ENCODE measurements around the gene CHD6. TPM values are rescaled to one million over a fixed set of nuclear protein-coding genes. Genes with fewer than 3 reads are reported as not detected.
A peak's percentile ranks its signal among the peaks of the same experiment; 100 is the strongest.

The CHD6 gene
- total and polyA plus RNA-seq, 4 donors: 31.5 to 81.0 (median 49.7) TPM

GRCh38 chr20:41412324-41413120, 205.7 kb downstream of the CHD6 start:
- Histone ChIP-seq H3K36me3 (ENCODE audit: control insufficient read depth, insufficient read depth, low read length) (peaks cover 51% of the 10 kb centered on the region), H3K4me1 (ENCODE audit: control insufficient read depth, insufficient read depth, low read length) (peaks cover 20% of the 10 kb centered on the region), H3K4me3 (ENCODE audit: low read depth, low read length) (no peak overlapping the region), H3K9me3 (ENCODE audit: control insufficient read depth, insufficient read depth, low read length) (no peaks in the 10 kb centered on the region), H3K27ac (ENCODE audit: low read depth, low read length) (no peak overlapping the region), H3K27me3 (ENCODE audit: control insufficient read depth, insufficient read depth, low read length) (no peaks in the 10 kb centered on the region)
- 93% methylated on average over 5 of the region's 12 CpGs for WGBS (ENCODE audit: insufficient coverage)
- no peak for DNase-seq (ENCODE audit: low read depth in 4 of 6, low spot score in 6 of 6)

DNA sequence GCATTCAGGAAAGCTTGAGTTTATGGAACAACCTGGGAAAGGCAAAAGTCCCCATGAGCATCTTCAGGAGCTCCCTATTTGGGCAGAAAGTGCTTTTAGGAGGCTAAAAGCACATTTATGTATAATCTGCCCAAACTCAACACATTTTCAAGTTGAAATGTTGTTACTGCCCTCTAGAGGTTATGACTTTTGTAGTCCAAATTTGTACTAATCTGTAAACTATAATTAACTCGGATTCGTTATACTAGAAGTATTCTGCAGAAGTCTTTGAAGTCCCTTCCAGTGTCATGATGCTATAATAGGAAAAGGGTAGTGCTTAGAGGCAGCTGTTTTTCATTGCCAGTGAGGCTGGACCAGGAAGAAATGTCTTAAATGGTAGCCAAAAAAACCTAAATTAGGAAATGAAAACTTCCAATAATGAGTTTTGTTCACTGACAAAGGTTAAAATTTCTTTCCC, 206.8 kb downstream of the CHD6 start:
- Histone ChIP-seq H3K9me3 (ENCODE audit: control insufficient read depth, insufficient read depth, low read length) (no peaks in the 10 kb centered on the region), H3K4me1 (ENCODE audit: control insufficient read depth, insufficient read depth, low read length) (peaks cover 31% of the 10 kb centered on the region), H3K36me3 (ENCODE audit: control insufficient read depth, insufficient read depth, low read length) (peaks cover 60% of the 10 kb centered on the region), H3K27ac (ENCODE audit: low read depth, low read length) (no peak overlapping the region), H3K4me3 (ENCODE audit: low read depth, low read length) (no peak overlapping the region), H3K27me3 (ENCODE audit: control insufficient read depth, insufficient read depth, low read length) (no peaks in the 10 kb centered on the region)
- DNase-seq (ENCODE audit: low read depth in 4 of 6, low spot score in 6 of 6): peak in 2 of 6 donors; percentile 50 to 69
- WGBS (ENCODE audit: insufficient coverage): no CpG with 5 or more reads among the region's 2 CpGs

DNA sequence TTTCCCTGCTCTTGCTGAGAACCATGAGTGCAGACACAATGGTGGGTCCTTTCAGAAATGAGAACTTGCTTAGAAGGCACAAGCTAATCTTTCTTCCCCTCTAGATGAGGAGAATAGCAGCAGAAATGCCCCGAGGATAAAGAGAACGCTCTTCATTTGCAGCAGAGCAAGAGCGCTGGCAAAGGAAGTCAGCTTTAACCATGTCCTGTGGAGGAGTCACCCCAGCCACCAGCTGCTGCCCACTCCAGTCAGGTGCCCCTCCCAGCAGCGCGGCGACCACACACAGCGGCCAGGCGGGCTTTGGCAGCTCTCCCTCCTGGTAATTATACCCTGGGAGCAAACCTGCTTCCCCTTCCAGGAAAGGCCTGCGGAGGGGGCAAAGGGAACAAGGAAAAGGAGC, 209.2 kb downstream of the CHD6 start:
- Histone ChIP-seq H3K27me3 (ENCODE audit: control insufficient read depth, insufficient read depth, low read length) (no peaks in the 10 kb centered on the region), H3K36me3 (ENCODE audit: control insufficient read depth, insufficient read depth, low read length) (peaks cover 62% of the 10 kb centered on the region), H3K9me3 (ENCODE audit: control insufficient read depth, insufficient read depth, low read length) (no peaks in the 10 kb centered on the region), H3K27ac (ENCODE audit: low read depth, low read length) (peak overlapping the region; percentile 54), H3K4me1 (ENCODE audit: control insufficient read depth, insufficient read depth, low read length) (peaks cover 37% of the 10 kb centered on the region), H3K4me3 (ENCODE audit: low read depth, low read length) (no peak overlapping the region)
- peak in 4 of 6 donors; percentile 35 to 76 (median 64) for DNase-seq (ENCODE audit: low read depth in 4 of 6, low spot score in 6 of 6)
- 9% methylated on average over 8 of the region's 9 CpGs for WGBS (ENCODE audit: insufficient coverage)

GRCh38 chr20:41408156-41408794, 209.9 kb downstream of the CHD6 start:
- Histone ChIP-seq H3K4me3 (ENCODE audit: low read depth, low read length) (no peak overlapping the region), H3K4me1 (ENCODE audit: control insufficient read depth, insufficient read depth, low read length) (peaks cover 37% of the 10 kb centered on the region), H3K9me3 (ENCODE audit: control insufficient read depth, insufficient read depth, low read length) (no peaks in the 10 kb centered on the region), H3K27me3 (ENCODE audit: control insufficient read depth, insufficient read depth, low read length) (no peaks in the 10 kb centered on the region), H3K36me3 (ENCODE audit: control insufficient read depth, insufficient read depth, low read length) (peaks cover 63% of the 10 kb centered on the region), H3K27ac (ENCODE audit: low read depth, low read length) (no peak overlapping the region)
- WGBS (ENCODE audit: insufficient coverage): 61% methylated on average over 3 of the region's 5 CpGs
- DNase-seq (ENCODE audit: low read depth in 4 of 6, low spot score in 6 of 6): peak in 1 of 6 donors; percentile 52

- 77% methylated on average over 6 of the region's 10 CpGs for WGBS (ENCODE audit: insufficient coverage)
- no peak overlapping the region for H3K27ac ChIP-seq (ENCODE audit: low read depth, low read length)
- H3K36me3 ChIP-seq (ENCODE audit: control insufficient read depth, insufficient read depth, low read length): peaks cover 57% of the 10 kb centered on the region
- H3K4me3 ChIP-seq (ENCODE audit: low read depth, low read length): no peak overlapping the region
- no peak for DNase-seq (ENCODE audit: low read depth in 4 of 6, low spot score in 6 of 6)
- no peaks in the 10 kb centered on the region for H3K9me3 ChIP-seq (ENCODE audit: control insufficient read depth, insufficient read depth, low read length)
- H3K27me3 ChIP-seq (ENCODE audit: control insufficient read depth, insufficient read depth, low read length): no peaks in the 10 kb centered on the region
- peaks cover 37% of the 10 kb centered on the region for H3K4me1 ChIP-seq (ENCODE audit: control insufficient read depth, insufficient read depth, low read length)
These were observed 210.6 kb downstream of the CHD6 start for GRCh38 chr20:41407607-41408006.

DNA sequence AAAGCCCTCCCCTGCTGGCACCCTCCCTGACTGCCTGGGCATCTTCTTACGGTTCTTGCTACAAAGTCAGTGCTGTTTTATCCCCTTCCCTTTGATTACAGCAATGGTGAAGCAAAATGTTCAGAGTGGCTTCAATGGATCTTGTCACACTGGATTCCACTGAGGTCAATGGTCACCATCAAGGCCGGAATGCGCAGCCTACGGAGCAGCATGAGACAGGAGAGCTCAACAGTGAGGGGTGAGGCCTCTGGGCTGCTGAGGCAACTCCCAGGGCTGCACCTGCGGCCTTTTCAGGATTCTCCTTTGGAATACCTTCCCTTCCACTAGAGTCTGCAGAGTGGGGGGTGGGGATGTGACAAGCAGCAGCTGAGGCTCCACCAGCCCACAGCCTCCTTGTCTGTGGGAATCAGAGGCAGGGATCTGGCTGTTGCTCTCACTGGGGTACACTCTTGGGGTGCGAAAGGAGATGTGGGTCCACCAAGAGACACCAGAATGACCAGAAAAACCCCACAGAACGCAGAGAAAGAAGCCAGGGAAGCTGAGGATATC, 211.2 kb downstream of the CHD6 start:
- Histone ChIP-seq H3K36me3 (ENCODE audit: control insufficient read depth, insufficient read depth, low read length) (peaks cover 52% of the 10 kb centered on the region), H3K4me1 (ENCODE audit: control insufficient read depth, insufficient read depth, low read length) (peaks cover 37% of the 10 kb centered on the region), H3K27me3 (ENCODE audit: control insufficient read depth, insufficient read depth, low read length) (no peaks in the 10 kb centered on the region), H3K27ac (ENCODE audit: low read depth, low read length) (no peak overlapping the region), H3K9me3 (ENCODE audit: control insufficient read depth, insufficient read depth, low read length) (no peaks in the 10 kb centered on the region), H3K4me3 (ENCODE audit: low read depth, low read length) (no peak overlapping the region)
- no peak for DNase-seq (ENCODE audit: low read depth in 4 of 6, low spot score in 6 of 6)
- WGBS (ENCODE audit: insufficient coverage): 79% methylated on average over 6 of the region's 7 CpGs

GRCh38 chr20:41406353-41406752, 211.8 kb downstream of the CHD6 start:
- H3K27me3 ChIP-seq (ENCODE audit: control insufficient read depth, insufficient read depth, low read length): no peaks in the 10 kb centered on the region
- H3K9me3 ChIP-seq (ENCODE audit: control insufficient read depth, insufficient read depth, low read length): no peaks in the 10 kb centered on the region
- H3K4me1 ChIP-seq (ENCODE audit: control insufficient read depth, insufficient read depth, low read length): peaks cover 37% of the 10 kb centered on the region
- H3K27ac ChIP-seq (ENCODE audit: low read depth, low read length): no peak overlapping the region
- no peak overlapping the region for H3K4me3 ChIP-seq (ENCODE audit: low read depth, low read length)
- H3K36me3 ChIP-seq (ENCODE audit: control insufficient read depth, insufficient read depth, low read length): peaks cover 50% of the 10 kb centered on the region
- 75% methylated on average over 7 of the region's 10 CpGs for WGBS (ENCODE audit: insufficient coverage)
- no peak for DNase-seq (ENCODE audit: low read depth in 4 of 6, low spot score in 6 of 6)

- H3K27me3 ChIP-seq (ENCODE audit: control insufficient read depth, insufficient read depth, low read length): no peaks in the 10 kb centered on the region
- H3K27ac ChIP-seq (ENCODE audit: low read depth, low read length): no peak overlapping the region
- H3K9me3 ChIP-seq (ENCODE audit: control insufficient read depth, insufficient read depth, low read length): no peaks in the 10 kb centered on the region
- peaks cover 33% of the 10 kb centered on the region for H3K4me1 ChIP-seq (ENCODE audit: control insufficient read depth, insufficient read depth, low read length)
- DNase-seq (ENCODE audit: low read depth in 4 of 6, low spot score in 6 of 6): no peak
- WGBS (ENCODE audit: insufficient coverage): 95% methylated on average over 3 of the region's 3 CpGs
- no peak overlapping the region for H3K4me3 ChIP-seq (ENCODE audit: low read depth, low read length)
- peaks cover 47% of the 10 kb centered on the region for H3K36me3 ChIP-seq (ENCODE audit: control insufficient read depth, insufficient read depth, low read length)
These were observed 212.7 kb downstream of the CHD6 start for GRCh38 chr20:41405436-41405835.

DNA sequence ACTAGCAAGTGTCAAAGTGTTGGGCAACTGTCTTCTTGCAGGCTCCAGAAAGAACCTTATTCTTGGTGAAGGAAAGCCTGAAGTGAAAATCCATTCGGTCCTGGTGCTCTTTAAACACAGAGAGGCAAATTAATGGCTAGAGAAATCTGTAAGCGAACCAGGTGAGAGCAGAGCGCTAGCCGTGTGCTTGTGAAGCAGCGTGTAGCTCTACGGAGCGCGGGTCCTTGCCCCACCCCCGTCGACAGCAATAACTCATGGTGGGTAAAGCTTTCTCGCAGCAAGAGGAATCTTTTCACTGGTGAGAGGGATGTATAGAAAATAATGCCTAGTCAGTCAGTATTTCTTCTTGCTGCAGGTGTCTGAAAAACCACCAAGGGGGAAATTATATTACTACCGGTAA, 214.6 kb downstream of the CHD6 start:
- Histone ChIP-seq H3K9me3 (ENCODE audit: control insufficient read depth, insufficient read depth, low read length) (no peaks in the 10 kb centered on the region), H3K4me1 (ENCODE audit: control insufficient read depth, insufficient read depth, low read length) (peaks cover 27% of the 10 kb centered on the region), H3K4me3 (ENCODE audit: low read depth, low read length) (no peak overlapping the region), H3K36me3 (ENCODE audit: control insufficient read depth, insufficient read depth, low read length) (peaks cover 41% of the 10 kb centered on the region), H3K27ac (ENCODE audit: low read depth, low read length) (no peak overlapping the region), H3K27me3 (ENCODE audit: control insufficient read depth, insufficient read depth, low read length) (no peaks in the 10 kb centered on the region)
- WGBS (ENCODE audit: insufficient coverage): 73% methylated on average over 8 of the region's 12 CpGs
- DNase-seq (ENCODE audit: low read depth in 4 of 6, low spot score in 6 of 6): no peak
